ENCODE data around the gene ICA1. TPM values are rescaled to one million over a fixed set of nuclear protein-coding genes. Genes with fewer than 3 reads are reported as not detected.
"Not testable (repeated sequence)": the region's sequence is repeated elsewhere in the genome, so short reads cannot be mapped to it uniquely, and the experiment has no call there.

Gene ICA1
- total and polyA plus RNA-seq, 5 donors = 36.8 to 98.2 (median 70.3) TPM

DNA sequence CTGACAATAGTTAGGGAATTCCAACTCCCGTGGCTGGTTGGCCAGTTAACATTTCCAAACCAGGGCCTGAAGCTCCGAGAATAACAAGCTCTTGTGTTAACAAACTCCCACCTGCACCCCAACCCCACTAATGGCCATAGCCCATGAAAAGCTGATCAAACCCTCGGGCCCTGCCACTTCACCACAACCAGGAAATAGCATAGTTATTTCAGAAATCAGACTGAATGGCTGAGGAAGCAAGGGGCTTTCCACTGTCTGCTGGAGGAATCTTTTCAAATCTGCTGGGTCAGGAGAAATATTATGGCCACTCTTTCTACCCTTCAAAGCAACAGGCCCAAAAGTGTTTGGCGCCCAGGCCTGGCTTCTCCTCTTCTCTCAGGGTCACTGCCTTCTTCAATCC, 147.8 kb downstream of the ICA1 start:
- H3K9me3 ChIP-seq (ENCODE audit: control insufficient read depth, low read length) = no peaks in the 10 kb centered on the region
- intact Hi-C loops (cut with DNase I) = no loop called here
- no peak for DNase-seq
- 89% methylated on average over 4 of the region's 4 CpGs for WGBS
- no peaks in the 10 kb centered on the region for H3K4me1 ChIP-seq (ENCODE audit: control insufficient read depth, insufficient read depth, low read length)
- no peak overlapping the region for H3K4me3 ChIP-seq (ENCODE audit: low read length)
- ATAC-seq = no peak
- H3K27ac ChIP-seq (ENCODE audit: low read length) = no peak overlapping the region
- no peaks in the 10 kb centered on the region for H3K27me3 ChIP-seq (ENCODE audit: control insufficient read depth, insufficient read depth)

DNA sequence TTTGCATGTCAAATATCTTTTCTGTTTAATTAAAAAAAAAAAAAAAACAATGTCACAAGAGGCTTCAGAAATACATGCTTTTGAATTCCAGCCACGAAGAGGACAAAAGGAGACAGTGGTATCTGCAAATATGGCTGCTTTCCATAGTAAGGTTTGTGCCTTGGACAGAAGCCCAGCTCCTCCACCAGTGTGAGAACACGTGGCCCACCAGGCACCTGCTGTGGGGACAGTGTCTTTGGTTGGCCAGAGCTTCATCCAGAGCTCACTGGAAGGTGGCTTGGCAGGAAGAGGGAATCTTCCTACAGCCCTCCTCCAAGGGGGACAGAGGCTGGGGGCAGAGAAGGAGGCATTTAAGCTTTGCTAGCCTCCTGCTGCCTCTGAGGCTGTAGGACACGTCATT, 148.8 kb downstream of the ICA1 start:
- Histone ChIP-seq H3K27ac (ENCODE audit: low read length) (no peak overlapping the region), H3K27me3 (ENCODE audit: control insufficient read depth, insufficient read depth) (no peaks in the 10 kb centered on the region), H3K4me1 (ENCODE audit: control insufficient read depth, insufficient read depth, low read length) (no peaks in the 10 kb centered on the region), H3K4me3 (ENCODE audit: low read length) (no peak overlapping the region), H3K9me3 (ENCODE audit: control insufficient read depth, low read length) (no peaks in the 10 kb centered on the region)
- ATAC-seq = peak; percentile 57 to 66
- intact Hi-C loops (cut with DNase I) = no loop called here
- peak in 2 of 3 donors; percentile 47 to 65 for DNase-seq
- 76% methylated on average over 3 of the region's 3 CpGs for WGBS

DNA sequence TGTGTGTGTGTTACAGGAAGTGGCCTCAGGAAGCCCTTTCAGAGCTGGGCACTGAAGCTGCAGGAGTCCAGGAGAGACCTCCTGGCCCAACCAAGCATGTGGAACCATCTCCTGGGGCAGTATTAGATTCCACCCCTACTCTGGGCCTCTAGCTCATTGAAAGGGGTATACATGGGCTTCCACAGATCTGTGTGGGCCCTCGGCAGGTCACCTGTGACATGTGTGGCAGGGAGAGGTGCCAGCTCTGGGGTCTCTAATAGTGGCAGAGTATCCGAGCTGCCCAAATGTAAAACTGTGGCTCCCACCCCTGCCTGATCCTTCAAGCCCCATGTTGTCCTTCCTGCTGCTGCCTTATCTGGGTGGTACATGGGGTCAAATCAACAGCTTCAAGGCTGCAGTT, 149.3 kb downstream of the ICA1 start:
- H3K27me3 ChIP-seq (ENCODE audit: control insufficient read depth, insufficient read depth) = no peaks in the 10 kb centered on the region
- H3K27ac ChIP-seq (ENCODE audit: low read length) = no peak overlapping the region
- no peaks in the 10 kb centered on the region for H3K4me1 ChIP-seq (ENCODE audit: control insufficient read depth, insufficient read depth, low read length)
- DNase-seq (no peak), ATAC-seq (peak in 1 of 2 donors; percentile 14)
- H3K4me3 ChIP-seq (ENCODE audit: low read length) = no peak overlapping the region
- H3K9me3 ChIP-seq (ENCODE audit: control insufficient read depth, low read length) = no peaks in the 10 kb centered on the region
- WGBS = 92% methylated on average over 2 of the region's 2 CpGs
- intact Hi-C loops (cut with DNase I) = no loop called here

DNA sequence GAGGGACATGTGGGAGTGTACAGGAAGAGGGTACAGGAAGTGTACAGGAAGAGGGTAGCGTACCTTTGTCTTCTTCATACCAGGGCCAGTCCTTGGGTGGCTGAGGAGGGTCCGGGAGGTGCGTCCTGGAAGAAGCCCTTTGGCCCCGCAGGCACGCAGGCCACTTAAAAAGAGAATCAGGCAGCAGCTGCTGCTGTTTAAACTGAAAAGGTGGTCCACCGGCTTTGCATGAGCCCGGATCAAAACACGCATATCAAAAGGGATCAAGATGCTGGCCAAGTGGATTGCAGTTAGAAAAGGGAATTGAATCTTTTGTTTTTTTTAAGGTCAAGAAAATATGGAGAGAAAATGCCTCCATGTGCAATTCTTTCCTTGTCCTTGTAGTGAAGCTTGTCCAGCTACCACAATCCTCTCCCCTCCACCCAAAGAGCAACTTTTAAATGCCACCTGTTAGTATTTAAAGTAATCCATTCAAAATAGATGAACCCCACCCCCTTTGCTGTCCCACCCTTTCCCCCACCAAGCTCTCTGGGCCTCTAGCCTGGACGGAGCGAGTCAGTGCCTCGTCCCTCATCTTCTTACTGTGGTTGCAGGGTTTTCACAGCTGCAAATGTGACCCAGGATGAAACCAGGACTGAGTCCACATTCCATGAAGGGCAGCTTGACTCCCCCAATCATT, 150.5 kb downstream of the ICA1 start:
- DNase-seq (no peak), ATAC-seq (no peak)
- intact Hi-C loops (cut with DNase I) = no loop called here
- H3K9me3 ChIP-seq (ENCODE audit: control insufficient read depth, low read length) = no peaks in the 10 kb centered on the region
- H3K4me1 ChIP-seq (ENCODE audit: control insufficient read depth, insufficient read depth, low read length) = no peaks in the 10 kb centered on the region
- H3K4me3 ChIP-seq (ENCODE audit: low read length) = no peak overlapping the region
- WGBS = 69% methylated on average over 11 of the region's 11 CpGs
- H3K27ac ChIP-seq (ENCODE audit: low read length) = no peak overlapping the region
- no peaks in the 10 kb centered on the region for H3K27me3 ChIP-seq (ENCODE audit: control insufficient read depth, insufficient read depth)

DNA sequence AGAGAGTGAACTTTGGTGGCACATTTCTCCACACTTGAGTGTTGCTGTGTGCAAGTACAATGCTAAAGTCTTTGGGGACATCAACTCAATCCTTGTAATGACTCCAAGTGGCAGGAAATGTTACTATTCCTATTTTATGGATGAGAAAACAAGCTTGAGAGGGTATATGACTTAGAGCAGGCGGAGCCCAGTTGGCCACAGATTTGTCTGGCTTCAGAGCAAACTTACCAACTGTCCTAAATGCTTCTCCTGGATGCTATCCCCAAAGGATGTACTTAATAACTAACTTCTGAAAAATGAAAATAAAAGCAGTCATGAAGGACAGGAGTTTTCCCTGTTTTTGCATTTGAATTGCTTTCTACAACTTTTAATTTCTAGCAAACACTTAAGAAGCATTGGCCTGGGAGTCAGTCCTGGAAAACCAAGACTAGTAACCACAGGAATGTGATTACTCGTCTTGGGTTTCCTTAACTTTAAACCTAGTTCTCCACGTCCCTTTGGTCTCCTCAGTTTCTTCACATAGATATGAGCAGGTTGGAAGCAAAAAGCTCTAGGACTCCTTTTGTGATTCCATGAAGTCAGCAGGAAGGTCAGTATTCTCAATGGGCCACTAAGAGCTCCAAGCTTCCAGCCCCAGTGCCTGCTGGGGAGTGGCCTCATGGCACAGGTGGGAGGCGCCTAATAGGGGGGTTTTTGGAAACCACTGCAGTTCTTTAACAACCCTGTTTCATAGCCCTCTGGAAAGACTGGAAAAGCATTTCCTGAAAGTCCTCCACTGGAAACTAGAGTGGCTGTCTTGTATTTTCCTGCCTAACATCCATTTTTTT, 152.6 kb downstream of the ICA1 start:
- Histone ChIP-seq H3K4me1 (ENCODE audit: control insufficient read depth, insufficient read depth, low read length) (peaks cover under 1% of the 10 kb centered on the region), H3K27me3 (ENCODE audit: control insufficient read depth, insufficient read depth) (no peaks in the 10 kb centered on the region), H3K4me3 (ENCODE audit: low read length) (no peak overlapping the region), H3K27ac (ENCODE audit: low read length) (no peak overlapping the region), H3K9me3 (ENCODE audit: control insufficient read depth, low read length) (no peaks in the 10 kb centered on the region)
- no peak for ATAC-seq
- DNase-seq = no peak
- intact Hi-C loops (cut with DNase I) = no loop called here
- WGBS = 72% methylated on average over 4 of the region's 4 CpGs

DNA sequence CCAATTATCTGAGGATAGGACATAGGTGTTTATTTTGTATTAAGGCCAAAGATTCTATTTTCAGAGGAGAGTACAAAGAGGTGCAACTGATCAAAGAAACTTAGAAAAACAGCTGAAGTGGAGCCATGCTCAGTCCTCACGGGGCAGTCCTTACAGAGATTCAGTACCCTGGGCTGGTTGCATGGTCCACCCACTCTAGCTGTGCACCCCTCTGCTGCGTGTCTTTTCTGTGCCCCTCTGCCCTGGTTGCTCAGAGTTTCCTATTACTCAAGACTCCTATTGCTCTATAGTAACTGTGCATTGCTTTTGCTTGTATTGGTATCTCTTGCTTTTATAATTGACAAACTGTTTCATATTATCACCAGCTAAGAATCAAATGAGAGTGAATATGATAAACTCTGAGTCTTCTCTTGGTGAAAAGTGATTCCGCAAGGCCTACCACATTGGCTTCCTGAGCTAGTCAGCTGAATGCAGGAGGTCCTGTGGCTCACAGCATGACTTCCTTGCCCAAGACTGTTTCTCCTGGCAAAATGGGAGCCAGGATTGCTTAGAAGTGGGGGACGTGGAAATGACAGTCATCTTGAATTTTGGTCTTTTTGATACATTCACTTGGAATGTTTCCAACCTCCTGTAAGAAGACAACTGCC, 156.4 kb downstream of the ICA1 start:
- DNase-seq (no peak), ATAC-seq (no peak)
- Histone ChIP-seq H3K4me3 (ENCODE audit: low read length) (no peak overlapping the region), H3K27ac (ENCODE audit: low read length) (no peak overlapping the region), H3K9me3 (ENCODE audit: control insufficient read depth, low read length) (no peaks in the 10 kb centered on the region), H3K4me1 (ENCODE audit: control insufficient read depth, insufficient read depth, low read length) (peaks cover 2% of the 10 kb centered on the region), H3K27me3 (ENCODE audit: control insufficient read depth, insufficient read depth) (no peaks in the 10 kb centered on the region)
- 42% methylated on average over 4 of the region's 4 CpGs for WGBS
- intact Hi-C loops (cut with DNase I) = no loop called here

DNA sequence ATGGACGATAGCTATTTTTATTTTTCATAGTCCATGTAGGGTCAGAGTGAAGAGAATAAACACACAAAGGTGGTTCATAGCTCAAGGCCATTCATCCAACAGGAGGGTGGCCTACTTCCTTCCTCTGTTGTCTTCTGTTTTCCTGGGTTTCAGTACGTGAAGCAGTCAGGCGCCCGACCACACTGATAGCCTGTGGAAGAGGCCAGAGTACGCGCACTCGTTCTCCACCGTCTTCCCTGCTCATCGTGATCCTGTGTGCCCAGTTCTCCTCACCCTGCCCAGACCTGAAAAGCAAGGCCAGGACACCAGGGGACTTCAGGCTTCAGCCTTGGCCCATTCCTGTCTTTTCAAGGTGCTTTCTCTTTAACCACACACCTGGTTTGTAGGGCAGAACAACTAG, 158.7 kb downstream of the ICA1 start:
- WGBS = 79% methylated on average over 9 of the region's 9 CpGs
- peaks cover 2% of the 10 kb centered on the region for H3K4me1 ChIP-seq (ENCODE audit: control insufficient read depth, insufficient read depth, low read length)

DNA sequence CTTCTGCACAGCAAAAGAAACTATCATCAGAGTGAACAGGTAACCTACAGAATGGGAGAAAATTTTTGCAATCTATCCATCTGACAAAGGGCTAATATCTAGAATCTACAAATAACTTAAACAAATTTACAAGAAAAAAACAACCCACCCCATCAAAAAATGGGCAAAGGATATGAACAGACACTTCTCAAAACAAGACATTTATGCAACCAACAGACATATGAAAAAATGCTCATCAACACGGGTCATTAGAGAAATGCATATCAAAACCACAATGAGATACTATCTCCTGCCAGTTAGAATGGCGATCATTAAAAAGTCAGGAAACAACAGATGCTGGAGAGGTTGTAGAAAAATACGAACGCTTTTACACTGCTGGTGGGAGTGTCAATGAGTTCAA, 160.7 kb downstream of the ICA1 start:
- H3K27me3 ChIP-seq (ENCODE audit: control insufficient read depth, insufficient read depth); H3K27ac ChIP-seq (ENCODE audit: low read length); intact Hi-C loops (cut with DNase I); H3K4me3 ChIP-seq (ENCODE audit: low read length); DNase-seq; ATAC-seq; H3K4me1 ChIP-seq (ENCODE audit: control insufficient read depth, insufficient read depth, low read length); H3K9me3 ChIP-seq (ENCODE audit: control insufficient read depth, low read length): not testable (repeated sequence)
- 91% methylated on average over 4 of the region's 4 CpGs for WGBS

More for the DNA sequence above, 158.7 kb downstream of the ICA1 start:
- Histone ChIP-seq H3K27ac (ENCODE audit: low read length) (no peak overlapping the region), H3K27me3 (ENCODE audit: control insufficient read depth, insufficient read depth) (no peaks in the 10 kb centered on the region), H3K4me3 (ENCODE audit: low read length) (no peak overlapping the region), H3K9me3 (ENCODE audit: control insufficient read depth, low read length) (no peaks in the 10 kb centered on the region)
- ATAC-seq = no peak
- no peak for DNase-seq
- intact Hi-C loops (cut with DNase I) = no loop called here

DNA sequence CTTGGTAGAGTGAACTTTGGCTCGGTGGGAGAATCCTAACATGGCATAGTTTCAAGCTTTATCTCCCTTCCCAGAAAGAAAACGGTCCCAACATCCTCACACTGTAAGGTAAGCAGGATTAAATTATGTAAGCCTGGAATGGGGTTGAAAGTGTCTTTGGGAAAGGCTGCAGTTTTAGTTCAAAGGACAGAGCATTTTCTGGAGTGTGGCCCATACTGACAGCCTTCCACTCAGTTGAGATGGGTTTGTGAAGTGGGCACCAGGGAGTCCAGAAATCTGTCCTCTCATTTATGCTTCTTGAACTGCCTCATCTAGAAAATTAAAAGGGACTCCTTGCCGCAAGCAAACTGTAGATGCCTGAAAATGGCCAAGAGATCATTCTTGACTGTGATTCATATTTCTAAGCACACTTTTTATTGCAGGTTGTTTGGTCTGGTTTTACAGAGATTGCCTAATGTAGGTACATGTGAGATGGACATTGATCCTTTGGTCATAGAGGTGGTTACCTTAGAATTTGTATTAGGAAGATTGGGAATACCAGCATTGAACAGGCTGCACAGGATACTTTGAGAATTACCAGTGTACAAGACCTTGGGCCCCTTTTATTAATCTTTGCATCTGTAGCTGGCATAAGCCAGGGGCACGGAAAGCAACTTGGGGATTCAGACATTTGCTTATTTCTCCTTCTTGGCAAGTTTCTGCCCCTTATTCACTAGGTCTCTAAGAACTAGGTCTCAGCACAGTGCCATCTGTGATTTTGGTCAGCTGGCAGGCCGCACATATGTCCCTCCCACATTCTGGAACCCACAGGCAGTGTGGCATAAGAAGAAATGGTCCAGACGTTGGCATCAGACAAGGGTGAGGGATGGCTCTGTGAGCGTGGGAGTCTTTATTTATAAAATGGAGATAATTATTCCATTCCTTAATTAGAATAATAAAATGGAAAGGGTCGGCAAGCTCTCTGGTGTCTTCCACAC, 167.5 kb downstream of the ICA1 start:
- Histone ChIP-seq H3K27ac (ENCODE audit: low read length) (no peak overlapping the region), H3K27me3 (ENCODE audit: control insufficient read depth, insufficient read depth) (no peaks in the 10 kb centered on the region), H3K4me1 (ENCODE audit: control insufficient read depth, insufficient read depth, low read length) (peaks cover 2% of the 10 kb centered on the region), H3K4me3 (ENCODE audit: low read length) (no peak overlapping the region), H3K9me3 (ENCODE audit: control insufficient read depth, low read length) (no peaks in the 10 kb centered on the region)
- no peak for ATAC-seq
- DNase-seq = no peak
- intact Hi-C loops (cut with DNase I) = no loop called here
- WGBS = 86% methylated on average over 8 of the region's 8 CpGs

DNA sequence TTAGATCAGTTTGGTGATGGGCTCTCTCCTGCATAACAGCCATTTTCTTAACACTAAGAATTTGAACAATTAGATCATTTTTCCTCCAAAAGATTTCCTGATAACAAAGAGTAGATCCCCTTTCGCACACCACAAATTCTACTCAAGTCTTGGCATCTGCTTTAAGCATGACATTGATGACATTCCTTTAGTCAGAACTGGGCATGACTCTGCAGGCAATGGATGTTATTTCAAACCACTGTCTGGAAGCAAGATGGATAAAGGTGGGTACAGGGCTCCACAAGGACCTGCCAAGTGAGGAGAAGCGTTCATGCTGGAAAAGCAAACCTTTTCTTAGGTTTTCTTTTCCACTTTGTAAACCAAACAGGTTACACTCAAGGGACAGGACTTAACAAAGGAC, 169.8 kb downstream of the ICA1 start:
- no peak for ATAC-seq
- no peak overlapping the region for H3K4me3 ChIP-seq (ENCODE audit: low read length)
- H3K27me3 ChIP-seq (ENCODE audit: control insufficient read depth, insufficient read depth) = no peaks in the 10 kb centered on the region
- no peak for DNase-seq
- intact Hi-C loops (cut with DNase I) = no loop called here
- H3K27ac ChIP-seq (ENCODE audit: low read length) = no peak overlapping the region
- peaks cover 2% of the 10 kb centered on the region for H3K4me1 ChIP-seq (ENCODE audit: control insufficient read depth, insufficient read depth, low read length)
- WGBS = 89% methylated on average over 2 of the region's 2 CpGs
- H3K9me3 ChIP-seq (ENCODE audit: control insufficient read depth, low read length) = no peaks in the 10 kb centered on the region

Measured in right cardiac atrium (tissue), 5 donors.